ENCODE measurements around the gene RNF208.

The RNF208 gene

GRCh38 chr9:137178201-137178938, 43.7 kb downstream of the RNF208 start:
- no peak for DNase-seq (ENCODE audit: low read depth in 3 of 3, low spot score in 1 of 3)

- no peak for DNase-seq (ENCODE audit: low read depth in 3 of 3, low spot score in 1 of 3)
Observed at GRCh38 chr9:137176302-137177182, 45.5 kb downstream of the RNF208 start.

GRCh38 chr9:137175345-137175961, 46.6 kb downstream of the RNF208 start:
- DNase-seq (ENCODE audit: low read depth in 3 of 3, low spot score in 1 of 3) = no peak

- DNase-seq (ENCODE audit: low read depth in 3 of 3, low spot score in 1 of 3) = no peak
Observed at GRCh38 chr9:137174722-137175293, 47.2 kb downstream of the RNF208 start.

- DNase-seq (ENCODE audit: low read depth in 3 of 3, low spot score in 1 of 3) = no peak
Observed at GRCh38 chr9:137173796-137174664, 48.0 kb downstream of the RNF208 start.

GRCh38 chr9:137172901-137173795, 48.9 kb downstream of the RNF208 start:
- no peak for DNase-seq (ENCODE audit: low read depth in 3 of 3, low spot score in 1 of 3)

- DNase-seq (ENCODE audit: low read depth in 3 of 3, low spot score in 1 of 3) = no peak
Observed at GRCh38 chr9:137171149-137171900, 50.7 kb downstream of the RNF208 start.

GRCh38 chr9:137170486-137171148, 51.4 kb downstream of the RNF208 start:
- no peak for DNase-seq (ENCODE audit: low read depth in 3 of 3, low spot score in 1 of 3)

Measured in stimulated activated CD4-positive, alpha-beta T cell treated with anti-CD3 and anti-CD28 coated beads, TNF-alpha, amount 100 ng/mL, for 1 hour (primary cell).